BLaER1 (cell line): ENCODE results near the gene ANKRD66.
"Not testable (repeated sequence)": the region's sequence is repeated elsewhere in the genome, so short reads cannot be mapped to it uniquely, and the experiment has no call there.

Experiments
- H3K27ac ChIP-seq: shearing (Covaris generic); formaldehyde crosslinking; 2 replicates; pipeline ENCODE4 v1.8.1; 2022
- H3K27me3 ChIP-seq: shearing (Covaris generic); formaldehyde crosslinking; 2 replicates; pipeline ENCODE4 v1.8.1; 2022
- H3K36me3 ChIP-seq: shearing (Covaris generic); formaldehyde crosslinking; 2 replicates; pipeline ENCODE4 v1.8.1; 2022
- H3K4me1 ChIP-seq: shearing (Covaris generic); formaldehyde crosslinking; 2 replicates; pipeline ENCODE4 v1.8.1; 2022
- H3K4me2 ChIP-seq: shearing (Covaris generic); formaldehyde crosslinking; 2 replicates; pipeline ENCODE4 v1.8.1; 2022
- H3K4me3 ChIP-seq: shearing (Covaris generic); formaldehyde crosslinking; 2 replicates; pipeline ENCODE4 v1.8.1; 2022
- H3K9ac ChIP-seq: shearing (Covaris generic); formaldehyde crosslinking; 2 replicates; pipeline ENCODE4 v1.8.1; 2022
- H3K9me3 ChIP-seq: shearing (Covaris generic); formaldehyde crosslinking; 2 replicates; pipeline ENCODE4 v1.8.1; 2022
- H4K20me1 ChIP-seq: shearing (Covaris generic); formaldehyde crosslinking; 2 replicates; pipeline ENCODE4 v1.8.1; 2022
- Cebpa-rat ChIP-seq: shearing (Covaris generic); IDR thresholded peaks from 2 replicates; pipeline ENCODE4 v1.8.1; 2022

The ANKRD66 gene

DNA sequence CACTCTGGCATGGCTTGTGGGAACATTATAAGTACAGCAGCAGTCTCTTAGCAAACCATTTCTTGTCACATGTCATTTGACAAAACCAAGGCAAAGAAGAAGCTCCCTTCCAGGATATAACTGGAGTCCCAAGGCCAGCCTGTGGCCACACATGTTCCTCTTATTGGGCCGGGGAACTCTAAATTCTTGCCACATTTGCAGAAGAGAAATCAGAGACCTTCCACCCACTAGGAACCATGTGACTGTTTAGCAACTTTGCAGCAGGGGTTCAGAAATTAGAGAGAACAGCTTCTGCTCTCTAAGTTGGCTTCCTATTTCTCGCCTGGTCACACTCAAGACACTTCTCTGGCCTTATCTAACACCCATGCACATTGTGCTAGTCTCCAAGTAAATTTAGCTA, 26.0 kb downstream of the ANKRD66 start:
- no peak overlapping the region for H3K27ac ChIP-seq
- H3K27me3 ChIP-seq, result no peaks in the 10 kb centered on the region
- no peaks in the 10 kb centered on the region for H3K9me3 ChIP-seq
- no peak overlapping the region for H3K4me2 ChIP-seq
- no peaks in the 10 kb centered on the region for H3K4me1 ChIP-seq
- no peak for TF ChIP-seq Cebpa-rat
- H3K9ac ChIP-seq, result no peak overlapping the region
- H3K36me3 ChIP-seq, result no peaks in the 10 kb centered on the region
- no peak overlapping the region for H3K4me3 ChIP-seq
- H4K20me1 ChIP-seq, result no peaks in the 10 kb centered on the region

DNA sequence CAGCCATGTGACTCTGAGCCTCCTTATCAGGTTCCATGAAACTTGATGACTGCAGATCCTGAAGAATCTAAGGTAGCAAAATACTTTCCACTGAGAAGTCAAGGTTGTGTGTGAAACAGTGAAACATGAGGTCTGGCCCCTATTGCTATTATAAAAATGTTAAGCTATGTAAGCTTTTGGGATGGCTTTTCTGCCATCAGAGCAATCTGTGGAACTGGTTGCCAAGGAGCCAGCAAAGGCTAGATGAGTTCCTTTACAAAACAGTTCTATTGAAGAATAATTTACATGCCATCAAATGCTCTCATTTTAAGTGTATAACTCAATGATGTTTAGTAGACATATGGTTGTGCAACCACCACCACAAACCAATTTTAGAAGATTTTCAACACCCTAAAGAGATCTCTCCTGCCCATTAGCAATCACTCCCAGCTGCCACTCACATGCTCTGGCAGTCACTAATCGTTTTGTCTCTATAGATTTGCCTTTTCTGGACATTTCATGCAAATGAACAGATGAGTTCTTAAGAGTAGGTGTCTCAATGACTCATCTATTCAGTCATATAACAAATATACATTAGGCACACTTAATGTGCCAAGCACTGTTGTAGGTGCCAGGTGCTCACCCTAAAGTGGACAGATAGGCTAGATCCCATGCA, 26.6 kb downstream of the ANKRD66 start:
- Histone ChIP-seq H3K9ac (no peak overlapping the region), H3K36me3 (no peaks in the 10 kb centered on the region), H3K27me3 (no peaks in the 10 kb centered on the region), H3K27ac (no peak overlapping the region), H3K4me3 (no peak overlapping the region), H3K4me1 (no peaks in the 10 kb centered on the region), H3K4me2 (no peak overlapping the region), H3K9me3 (no peaks in the 10 kb centered on the region), H4K20me1 (no peaks in the 10 kb centered on the region)
- no peak for TF ChIP-seq Cebpa-rat

DNA sequence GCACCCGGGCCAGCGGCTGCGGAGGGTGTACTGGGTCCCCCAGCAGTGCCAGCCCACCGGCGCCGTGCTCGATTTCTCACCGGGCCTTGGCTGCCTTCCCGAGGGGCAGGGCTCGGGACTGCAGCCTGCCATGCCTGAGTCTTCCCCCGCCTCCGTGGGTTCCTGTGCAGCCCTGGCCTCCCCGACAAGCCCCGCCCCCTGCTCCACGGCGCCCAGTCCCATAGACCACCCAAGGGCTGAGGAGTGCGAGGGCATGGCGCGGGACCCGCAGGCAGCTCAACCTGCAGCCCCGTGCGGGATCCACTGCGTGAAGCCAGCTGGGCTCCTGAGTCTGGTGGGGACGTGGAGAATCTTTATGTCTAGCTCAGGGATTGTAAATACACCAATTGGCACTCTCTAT, 28.0 kb downstream of the ANKRD66 start:
- H3K4me1 ChIP-seq, H3K4me3 ChIP-seq, H3K9ac ChIP-seq, H3K27me3 ChIP-seq, H3K36me3 ChIP-seq, H3K27ac ChIP-seq, H4K20me1 ChIP-seq, H3K9me3 ChIP-seq, H3K4me2 ChIP-seq: not testable (repeated sequence)

DNA sequence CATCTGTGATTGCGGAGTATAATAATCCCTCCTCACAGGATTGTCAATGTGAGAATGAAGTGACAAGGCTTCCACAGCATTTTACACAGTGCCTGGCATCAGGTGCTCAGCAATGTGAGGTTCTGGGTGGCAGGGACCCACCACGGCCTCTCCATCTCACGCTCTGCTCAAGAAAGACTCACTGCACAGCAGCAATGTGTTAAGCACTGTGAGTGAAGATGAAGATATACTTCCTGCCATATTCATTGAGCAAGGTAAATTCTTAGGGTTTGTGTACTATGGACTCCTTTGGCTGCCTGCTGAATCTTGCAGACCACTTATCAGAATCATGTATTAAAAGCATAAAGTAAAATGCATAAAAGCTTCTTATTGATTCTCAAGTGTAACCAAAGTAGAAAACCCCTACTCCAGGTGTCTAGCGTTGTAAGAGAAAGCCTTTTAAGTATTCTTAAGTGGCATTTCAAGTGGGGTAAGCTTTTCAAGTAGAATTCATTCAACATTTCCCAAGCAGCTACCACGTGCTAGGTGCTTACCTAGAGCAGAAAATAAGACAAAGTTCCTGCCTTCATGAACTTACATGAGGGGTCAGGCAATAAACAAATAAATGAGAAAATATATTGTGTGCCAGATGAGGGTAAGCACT, 29.5 kb downstream of the ANKRD66 start:
- Histone ChIP-seq H3K36me3 (no peaks in the 10 kb centered on the region), H3K4me3 (no peak overlapping the region), H4K20me1 (no peaks in the 10 kb centered on the region), H3K9ac (no peak overlapping the region), H3K4me1 (no peaks in the 10 kb centered on the region), H3K9me3 (no peaks in the 10 kb centered on the region), H3K27ac (no peak overlapping the region), H3K4me2 (no peak overlapping the region), H3K27me3 (no peaks in the 10 kb centered on the region)
- no peak for TF ChIP-seq Cebpa-rat

DNA sequence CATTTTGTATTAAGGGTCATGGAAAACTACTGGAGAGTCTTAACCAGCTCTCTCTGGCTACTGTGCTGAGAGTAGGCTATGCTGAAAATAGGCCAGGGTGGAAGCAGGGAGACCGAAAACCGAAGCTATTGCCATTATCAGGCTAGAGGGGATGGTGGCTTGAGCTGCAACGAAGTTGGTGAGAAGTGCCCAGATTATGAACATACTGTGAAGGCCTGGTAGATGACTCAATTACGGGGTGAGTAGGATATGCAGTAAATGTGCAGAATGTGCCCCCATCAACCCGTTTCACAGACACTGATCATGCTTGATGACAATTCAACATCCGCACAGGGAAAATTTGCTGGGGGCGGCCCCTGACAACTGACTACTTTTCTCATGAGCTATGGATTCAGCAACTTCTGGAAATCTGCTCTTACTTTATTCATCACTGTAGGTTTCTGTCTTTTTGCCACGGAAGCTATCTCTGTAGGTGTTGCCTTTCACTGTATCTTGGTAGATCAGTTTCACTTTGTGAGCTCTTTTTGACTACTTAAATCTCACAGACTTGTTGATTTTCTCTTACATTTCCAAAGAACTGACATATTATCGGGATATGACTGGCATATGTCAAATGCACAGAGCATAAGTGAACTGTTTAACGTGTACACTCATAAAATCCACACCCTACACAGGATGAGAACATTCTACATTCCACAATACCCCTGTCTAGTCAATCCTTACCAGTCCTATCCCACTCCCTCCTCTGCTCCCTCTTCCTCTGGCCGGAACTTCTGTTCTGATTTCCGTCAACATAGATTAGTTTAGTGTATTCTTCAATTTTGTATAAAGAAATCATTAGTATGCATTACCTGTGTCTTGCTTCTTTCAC, 31.0 kb downstream of the ANKRD66 start:
- TF ChIP-seq Cebpa-rat, result no peak
- Histone ChIP-seq H3K27me3 (no peaks in the 10 kb centered on the region), H3K36me3 (no peaks in the 10 kb centered on the region), H3K27ac (no peak overlapping the region), H3K9me3 (no peaks in the 10 kb centered on the region), H4K20me1 (no peaks in the 10 kb centered on the region), H3K9ac (no peak overlapping the region), H3K4me1 (no peaks in the 10 kb centered on the region), H3K4me3 (no peak overlapping the region), H3K4me2 (no peak overlapping the region)

DNA sequence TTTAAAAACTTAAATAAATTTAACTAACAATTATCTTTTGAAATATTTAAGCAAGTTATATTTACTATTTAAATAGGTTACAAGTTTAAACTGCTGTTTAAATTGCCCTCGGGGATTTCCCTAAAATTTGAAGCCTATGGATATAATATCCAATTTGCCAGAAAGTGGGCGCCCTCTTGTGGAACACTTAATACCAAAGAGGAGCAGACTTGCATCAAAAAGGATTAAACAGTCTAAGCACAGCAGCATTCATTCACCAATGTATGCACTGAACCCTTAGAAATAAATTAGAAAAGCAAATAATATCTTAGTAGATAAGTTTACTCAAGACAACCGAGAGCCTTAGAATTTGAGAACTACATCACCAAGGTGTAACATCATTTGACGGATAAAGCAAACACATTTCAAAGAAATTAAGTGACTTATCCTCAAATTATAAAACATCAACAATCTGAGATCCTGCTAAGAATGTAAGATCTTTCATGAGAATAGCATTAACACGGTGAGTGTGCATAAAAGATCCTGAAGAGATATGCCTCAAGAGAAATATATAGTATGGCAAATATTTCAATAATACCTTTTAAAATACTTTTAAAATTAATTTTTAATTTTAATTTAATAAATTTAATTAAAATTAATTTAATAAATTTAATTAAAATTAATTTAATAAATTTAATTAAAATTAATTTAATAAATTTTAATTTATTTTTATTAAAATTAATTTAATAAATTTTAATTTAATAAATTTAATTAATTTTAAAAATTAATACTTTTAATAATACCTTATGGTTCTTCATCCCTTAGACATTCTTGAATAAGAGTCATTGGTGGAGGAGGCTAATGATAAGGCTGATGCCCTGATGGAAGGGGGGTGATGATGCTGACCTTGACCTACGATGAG, 35.0 kb downstream of the ANKRD66 start:
- Histone ChIP-seq H3K4me1 (no peaks in the 10 kb centered on the region), H3K27me3 (no peaks in the 10 kb centered on the region), H3K9me3 (no peaks in the 10 kb centered on the region), H3K27ac (no peak overlapping the region), H3K36me3 (no peaks in the 10 kb centered on the region), H3K9ac (no peak overlapping the region), H4K20me1 (no peaks in the 10 kb centered on the region), H3K4me2 (no peak overlapping the region), H3K4me3 (no peak overlapping the region)
- no peak for TF ChIP-seq Cebpa-rat

DNA sequence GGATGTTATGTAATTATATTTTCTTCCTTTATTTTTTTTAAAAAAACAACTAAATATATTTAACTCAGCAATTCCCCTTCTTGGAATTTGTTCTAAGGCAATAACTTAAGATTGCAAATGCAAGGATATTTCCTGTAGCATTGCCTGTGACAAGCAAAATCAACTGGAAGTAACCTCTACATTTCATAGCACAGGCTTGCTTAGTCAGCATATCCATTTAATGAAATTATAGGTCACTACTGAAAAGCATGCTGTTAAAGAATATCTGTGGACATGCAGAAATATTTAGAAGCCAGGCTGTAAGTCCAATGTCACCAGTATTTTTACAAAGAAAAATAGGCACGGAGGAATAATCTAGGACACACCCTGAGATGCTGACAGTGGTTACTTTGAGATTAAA, 37.8 kb downstream of the ANKRD66 start:
- Histone ChIP-seq H3K27ac (no peak overlapping the region), H3K4me1 (no peaks in the 10 kb centered on the region), H3K9ac (no peak overlapping the region), H4K20me1 (no peaks in the 10 kb centered on the region), H3K27me3 (no peaks in the 10 kb centered on the region), H3K36me3 (no peaks in the 10 kb centered on the region), H3K4me3 (no peak overlapping the region), H3K4me2 (no peak overlapping the region), H3K9me3 (no peaks in the 10 kb centered on the region)
- no peak for TF ChIP-seq Cebpa-rat

DNA sequence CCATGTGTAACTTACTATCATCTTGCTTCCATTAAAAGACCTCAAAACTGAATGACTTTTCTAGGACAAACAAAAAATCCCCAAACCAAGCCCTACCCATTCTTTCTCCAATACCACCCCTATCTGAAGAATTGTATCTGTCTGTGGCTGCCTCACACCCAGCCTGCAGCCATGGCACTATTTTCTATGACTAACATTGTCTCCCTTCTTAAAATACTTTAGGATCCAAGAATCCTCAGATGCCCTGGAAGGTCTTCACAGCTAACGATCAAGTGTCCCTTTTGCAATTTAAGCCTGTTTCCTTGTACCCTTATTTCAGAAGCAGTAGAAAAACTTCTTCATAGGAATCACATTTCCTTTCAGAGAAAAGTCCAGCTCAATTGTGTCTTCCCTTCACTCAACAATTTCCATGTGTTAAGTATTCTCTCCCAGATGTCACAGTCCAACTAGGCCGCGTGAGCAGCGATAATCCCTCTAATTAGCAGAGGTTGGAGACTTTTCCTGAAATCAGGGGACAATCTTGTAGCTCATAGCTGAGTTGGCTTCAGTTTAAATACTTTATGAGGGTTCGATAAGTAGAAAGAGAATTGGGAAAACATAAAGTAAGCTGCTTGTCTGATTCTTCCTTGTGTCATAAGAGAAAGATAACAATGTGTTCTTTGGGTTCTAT, 41.3 kb downstream of the ANKRD66 start:
- H3K9ac ChIP-seq, result no peak overlapping the region
- H3K27ac ChIP-seq, result no peak overlapping the region
- no peak for TF ChIP-seq Cebpa-rat

DNA sequence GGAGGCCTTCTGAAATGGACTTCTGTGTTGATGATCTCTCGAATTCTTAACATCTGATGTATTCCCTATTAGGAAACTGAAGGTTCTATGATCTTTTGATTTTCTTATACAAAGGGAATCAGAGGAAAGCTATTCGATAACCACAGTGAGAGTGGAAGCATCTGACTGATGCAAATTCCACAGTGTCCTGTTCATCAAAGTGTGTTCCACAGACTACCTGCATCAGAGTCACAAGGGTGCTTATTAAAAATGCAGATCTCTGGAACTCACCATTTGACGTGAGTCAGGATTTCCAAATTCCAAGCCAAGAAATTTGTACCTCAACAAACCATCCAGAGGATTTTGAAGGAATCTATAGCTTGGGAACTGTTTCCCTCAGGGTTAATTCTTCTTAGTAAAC, 42.1 kb downstream of the ANKRD66 start:
- Histone ChIP-seq H3K27me3 (no peaks in the 10 kb centered on the region), H4K20me1 (no peaks in the 10 kb centered on the region), H3K4me1 (no peaks in the 10 kb centered on the region), H3K36me3 (no peaks in the 10 kb centered on the region), H3K27ac (no peak overlapping the region), H3K9ac (no peak overlapping the region), H3K4me2 (no peak overlapping the region), H3K9me3 (no peaks in the 10 kb centered on the region), H3K4me3 (no peak overlapping the region)
- TF ChIP-seq Cebpa-rat, result no peak

More for the DNA sequence above, 41.3 kb downstream of the ANKRD66 start:
- no peaks in the 10 kb centered on the region for H3K27me3 ChIP-seq
- no peaks in the 10 kb centered on the region for H3K4me1 ChIP-seq
- no peak overlapping the region for H3K4me2 ChIP-seq
- no peaks in the 10 kb centered on the region for H4K20me1 ChIP-seq
- H3K9me3 ChIP-seq, result no peaks in the 10 kb centered on the region
- H3K4me3 ChIP-seq, result no peak overlapping the region
- no peaks in the 10 kb centered on the region for H3K36me3 ChIP-seq
